Left ventricle myocardium inferior (tissue), 1 donor: Measurements from ENCODE around the gene PPP2R2D. TPM values are rescaled to one million over a fixed set of nuclear protein-coding genes. Genes with fewer than 3 reads are reported as not detected.

ENCODE experiments used
- DNase-seq: peaks from one replicate; pipeline ENCODE4 v3.0.0-alpha.2; 2020
- H3K27ac ChIP-seq: fragments of 200-600 bp; replicated peaks from 2 replicates; pipeline ENCODE4 v1.8.0; 2021
- H3K27me3 ChIP-seq: fragments of 200-600 bp; 2 replicates; pipeline ENCODE4 v1.8.0; 2021; ENCODE audit warnings: low read depth
- H3K36me3 ChIP-seq: fragments of 200-600 bp; 2 replicates; pipeline ENCODE4 v1.8.0; 2021
- H3K4me1 ChIP-seq: fragments of 200-600 bp; 2 replicates; pipeline ENCODE4 v1.8.0; 2021
- H3K4me3 ChIP-seq: fragments of 200-600 bp; 2 replicates; pipeline ENCODE4 v1.8.0; 2021; ENCODE audit warnings: mild to moderate bottlenecking, moderate library complexity
- H3K9me3 ChIP-seq: fragments of 200-600 bp; replicated peaks from 2 replicates; pipeline ENCODE4 v1.8.0; 2021
- intact Hi-C: fragments of 100-400 bp; cut with micrococcal nuclease; formaldehyde crosslinking; loops from one replicate; pipeline ENCODE4 v1.11.0; 2022
- total RNA-seq: library from RNA; stranded (reverse); fragmentation: NEBNext Ultra II Directional; extraction: Animal tissue kit (Norgen Biotek cat#: 25700); gene quantifications from one replicate; pipeline ENCODE4 v1.2.1, GENCODE V29; 2021
- TF ChIP-seq, protein P1 (sequence below): fragments of 200-600 bp; IDR thresholded peaks from 2 replicates; pipeline ENCODE4 v1.8.0; 2021; ENCODE audit warnings: antibody characterized with exemption, mild to moderate bottlenecking, borderline replicate concordance
- donor health status: DM: no; HTN: yes; CAD: no; lungs with severe emphysema.

PPP2R2D gene
- total RNA-seq, 1 donor from 2014 or later = 38.2 TPM

DNA sequence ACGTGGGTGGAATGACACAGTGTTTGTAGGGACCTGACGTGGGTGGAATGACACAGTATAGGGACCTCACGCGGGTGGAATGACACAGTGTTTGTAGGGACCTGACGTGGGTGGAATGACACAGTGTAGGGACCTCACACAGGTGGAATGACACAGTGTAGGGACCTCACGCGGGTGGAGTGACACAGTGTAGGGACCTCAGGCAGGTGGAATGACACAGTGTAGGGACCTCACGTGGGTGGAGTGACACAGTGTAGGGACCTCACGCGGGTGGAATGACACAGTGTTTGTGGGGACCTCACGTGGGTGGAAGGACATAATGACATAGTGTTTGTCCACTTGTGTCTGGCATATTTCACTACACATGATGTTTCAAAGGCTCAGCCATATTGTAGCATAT, 19.3 kb downstream of the PPP2R2D start:
- no peak for DNase-seq
- H3K27me3 ChIP-seq = no peaks in the 10 kb centered on the region
- no peak overlapping the region for H3K27ac ChIP-seq
- H3K4me1 ChIP-seq = peaks cover 51% of the 10 kb centered on the region
- H3K4me3 ChIP-seq = no peak overlapping the region
- H3K9me3 ChIP-seq = peaks cover 7% of the 10 kb centered on the region
- intact Hi-C loops = no loop called here
- TF ChIP-seq, protein P1, sequence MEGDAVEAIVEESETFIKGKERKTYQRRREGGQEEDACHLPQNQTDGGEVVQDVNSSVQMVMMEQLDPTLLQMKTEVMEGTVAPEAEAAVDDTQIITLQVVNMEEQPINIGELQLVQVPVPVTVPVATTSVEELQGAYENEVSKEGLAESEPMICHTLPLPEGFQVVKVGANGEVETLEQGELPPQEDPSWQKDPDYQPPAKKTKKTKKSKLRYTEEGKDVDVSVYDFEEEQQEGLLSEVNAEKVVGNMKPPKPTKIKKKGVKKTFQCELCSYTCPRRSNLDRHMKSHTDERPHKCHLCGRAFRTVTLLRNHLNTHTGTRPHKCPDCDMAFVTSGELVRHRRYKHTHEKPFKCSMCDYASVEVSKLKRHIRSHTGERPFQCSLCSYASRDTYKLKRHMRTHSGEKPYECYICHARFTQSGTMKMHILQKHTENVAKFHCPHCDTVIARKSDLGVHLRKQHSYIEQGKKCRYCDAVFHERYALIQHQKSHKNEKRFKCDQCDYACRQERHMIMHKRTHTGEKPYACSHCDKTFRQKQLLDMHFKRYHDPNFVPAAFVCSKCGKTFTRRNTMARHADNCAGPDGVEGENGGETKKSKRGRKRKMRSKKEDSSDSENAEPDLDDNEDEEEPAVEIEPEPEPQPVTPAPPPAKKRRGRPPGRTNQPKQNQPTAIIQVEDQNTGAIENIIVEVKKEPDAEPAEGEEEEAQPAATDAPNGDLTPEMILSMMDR = no peak
- no peaks in the 10 kb centered on the region for H3K36me3 ChIP-seq

DNA sequence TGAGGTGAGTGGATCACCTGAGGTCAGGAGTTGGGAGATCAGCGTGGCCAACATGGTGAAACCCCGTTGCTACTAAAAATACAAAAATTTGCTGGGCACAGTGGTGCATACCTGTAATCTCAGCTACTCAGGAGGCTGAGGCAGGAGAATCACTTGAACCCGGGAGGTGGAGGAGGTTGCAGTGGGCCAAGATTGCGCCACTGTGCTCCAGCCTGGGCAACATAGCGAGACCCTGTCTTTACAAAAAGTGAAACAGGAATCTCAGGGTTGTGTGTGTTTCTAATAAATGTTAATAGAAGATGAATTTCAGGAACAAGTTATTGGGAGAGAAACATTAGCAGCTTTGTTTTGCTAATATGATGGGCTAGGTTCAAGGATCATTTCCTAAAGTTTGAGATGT, 19.9 kb downstream of the PPP2R2D start:
- Histone ChIP-seq H3K27ac (no peak overlapping the region), H3K4me1 (peaks cover 45% of the 10 kb centered on the region)
- TF ChIP-seq, protein P1 = no peak

DNA sequence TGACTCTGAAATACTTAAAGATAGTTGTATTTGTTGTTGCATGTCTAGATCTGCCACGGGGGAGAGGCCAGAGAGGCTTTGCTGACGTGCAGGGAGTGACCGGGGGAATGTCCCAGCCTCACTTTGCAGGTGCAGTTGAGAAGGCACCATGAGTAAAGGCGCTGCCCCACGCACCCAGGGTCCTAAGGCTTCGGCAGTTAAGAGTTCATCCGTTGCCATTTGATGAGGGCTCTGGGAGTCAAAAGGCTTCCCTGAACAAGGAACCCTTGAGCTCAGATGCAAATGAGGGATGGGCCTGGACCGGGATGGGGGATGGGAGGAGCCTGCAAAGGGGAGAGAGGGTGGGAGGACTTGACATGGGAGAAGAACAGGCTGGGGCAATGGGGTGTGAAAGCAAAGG, 20.4 kb downstream of the PPP2R2D start:
- H3K27me3 ChIP-seq = no peaks in the 10 kb centered on the region
- no peaks in the 10 kb centered on the region for H3K36me3 ChIP-seq
- peaks cover 41% of the 10 kb centered on the region for H3K4me1 ChIP-seq
- H3K9me3 ChIP-seq = peaks cover 14% of the 10 kb centered on the region
- no peak for DNase-seq
- intact Hi-C loops = no loop called here
- H3K4me3 ChIP-seq = no peak overlapping the region
- TF ChIP-seq, protein P1 = no peak
- no peak overlapping the region for H3K27ac ChIP-seq

More for the DNA sequence above, 19.9 kb downstream of the PPP2R2D start:
- intact Hi-C loops = no loop called here
- no peak for DNase-seq
- H3K36me3 ChIP-seq = no peaks in the 10 kb centered on the region
- H3K4me3 ChIP-seq = no peak overlapping the region
- peaks cover 13% of the 10 kb centered on the region for H3K9me3 ChIP-seq
- no peaks in the 10 kb centered on the region for H3K27me3 ChIP-seq

- Histone ChIP-seq H3K4me3 (no peak overlapping the region), H3K36me3 (peaks cover 4% of the 10 kb centered on the region), H3K9me3 (peaks cover 14% of the 10 kb centered on the region), H3K27ac (no peak overlapping the region), H3K27me3 (no peaks in the 10 kb centered on the region), H3K4me1 (peaks cover 59% of the 10 kb centered on the region)
- TF ChIP-seq, protein P1 = no peak
- DNase-seq = no peak
- intact Hi-C loops = no loop called here
Measured at GRCh38 chr10:131923038-131923756, 22.4 kb downstream of the PPP2R2D start.

- TF ChIP-seq, protein P1 = no peak
- no peak overlapping the region for H3K4me3 ChIP-seq
- H3K27me3 ChIP-seq = no peaks in the 10 kb centered on the region
- H3K27ac ChIP-seq = no peak overlapping the region
- DNase-seq = no peak
- peaks cover 14% of the 10 kb centered on the region for H3K9me3 ChIP-seq
- H3K4me1 ChIP-seq = peaks cover 78% of the 10 kb centered on the region
- peaks cover 4% of the 10 kb centered on the region for H3K36me3 ChIP-seq
- intact Hi-C loops = no loop called here
Measured at GRCh38 chr10:131925011-131925649, 24.3 kb downstream of the PPP2R2D start.
